Coronary artery (tissue), 2 donors: ENCODE measurements around the gene ZSCAN12.

Experiments
- DNase-seq: peaks from one replicate; pipeline ENCODE4 v3.0.0-alpha.2; 2017; ENCODE audit warnings: low spot score
- H3K27ac ChIP-seq, 2 donors: fragments of 200-600 bp; sonication (generic); one replicate each; pipeline ENCODE4 v1.5.1; 2016 to 2019
- H3K4me3 ChIP-seq: fragments of 200-600 bp; sonication (generic); 2 replicates; pipeline ENCODE4 v1.5.1; 2016; ENCODE audit warnings: mild to moderate bottlenecking, moderate library complexity
- TF ChIP-seq, protein P1 (sequence below): fragments of 200-600 bp; sonication (generic); IDR thresholded peaks from one replicate; pipeline ENCODE4 v1.5.1; 2019; ENCODE audit warnings: antibody characterized with exemption

ZSCAN12 gene

DNA sequence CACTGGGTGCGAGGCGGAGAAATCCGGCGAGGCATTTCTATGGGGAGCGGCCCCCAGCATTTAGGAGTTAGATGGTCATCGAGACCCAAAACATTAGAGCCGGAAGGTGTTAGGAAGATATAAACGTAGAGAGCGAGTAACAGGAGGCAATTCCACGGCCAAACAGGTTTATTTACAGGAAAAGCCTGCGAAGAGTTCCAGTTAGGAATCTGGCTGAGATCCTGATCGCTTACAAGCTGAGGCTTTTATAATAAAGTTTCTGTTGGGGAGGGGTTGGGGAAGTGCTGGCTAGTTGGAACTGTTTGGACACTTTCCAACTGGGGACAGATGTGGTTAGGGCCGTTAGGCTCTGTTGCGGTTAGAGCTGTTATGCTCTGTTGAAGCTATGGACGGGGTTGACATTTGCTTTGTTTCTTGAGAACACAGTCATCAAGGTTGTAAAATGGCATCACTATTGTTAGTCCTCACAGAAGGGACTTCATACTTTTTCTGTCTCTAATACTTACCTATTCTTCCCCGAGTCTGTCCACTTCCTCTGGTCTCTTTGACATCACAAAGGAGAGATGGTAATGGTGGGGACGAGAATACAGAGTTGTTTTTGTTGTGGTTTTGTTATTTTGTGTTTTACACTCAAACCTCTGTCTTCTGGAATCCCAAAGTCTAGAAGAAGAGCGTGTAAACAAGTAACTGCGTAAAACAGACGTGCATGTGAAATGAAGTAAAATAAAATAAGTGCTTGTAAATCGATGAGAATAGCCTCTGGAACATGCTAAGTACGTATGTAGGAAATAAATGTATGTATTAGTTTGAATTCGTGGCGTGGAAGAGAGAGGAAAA, 63.0 kb downstream of the ZSCAN12 start:
- TF ChIP-seq, protein P1, sequence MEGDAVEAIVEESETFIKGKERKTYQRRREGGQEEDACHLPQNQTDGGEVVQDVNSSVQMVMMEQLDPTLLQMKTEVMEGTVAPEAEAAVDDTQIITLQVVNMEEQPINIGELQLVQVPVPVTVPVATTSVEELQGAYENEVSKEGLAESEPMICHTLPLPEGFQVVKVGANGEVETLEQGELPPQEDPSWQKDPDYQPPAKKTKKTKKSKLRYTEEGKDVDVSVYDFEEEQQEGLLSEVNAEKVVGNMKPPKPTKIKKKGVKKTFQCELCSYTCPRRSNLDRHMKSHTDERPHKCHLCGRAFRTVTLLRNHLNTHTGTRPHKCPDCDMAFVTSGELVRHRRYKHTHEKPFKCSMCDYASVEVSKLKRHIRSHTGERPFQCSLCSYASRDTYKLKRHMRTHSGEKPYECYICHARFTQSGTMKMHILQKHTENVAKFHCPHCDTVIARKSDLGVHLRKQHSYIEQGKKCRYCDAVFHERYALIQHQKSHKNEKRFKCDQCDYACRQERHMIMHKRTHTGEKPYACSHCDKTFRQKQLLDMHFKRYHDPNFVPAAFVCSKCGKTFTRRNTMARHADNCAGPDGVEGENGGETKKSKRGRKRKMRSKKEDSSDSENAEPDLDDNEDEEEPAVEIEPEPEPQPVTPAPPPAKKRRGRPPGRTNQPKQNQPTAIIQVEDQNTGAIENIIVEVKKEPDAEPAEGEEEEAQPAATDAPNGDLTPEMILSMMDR: no peak
- DNase-seq: no peak
- peak overlapping the region; percentile 95 to 97 for H3K27ac ChIP-seq
- peak overlapping the region; percentile 81 for H3K4me3 ChIP-seq

DNA sequence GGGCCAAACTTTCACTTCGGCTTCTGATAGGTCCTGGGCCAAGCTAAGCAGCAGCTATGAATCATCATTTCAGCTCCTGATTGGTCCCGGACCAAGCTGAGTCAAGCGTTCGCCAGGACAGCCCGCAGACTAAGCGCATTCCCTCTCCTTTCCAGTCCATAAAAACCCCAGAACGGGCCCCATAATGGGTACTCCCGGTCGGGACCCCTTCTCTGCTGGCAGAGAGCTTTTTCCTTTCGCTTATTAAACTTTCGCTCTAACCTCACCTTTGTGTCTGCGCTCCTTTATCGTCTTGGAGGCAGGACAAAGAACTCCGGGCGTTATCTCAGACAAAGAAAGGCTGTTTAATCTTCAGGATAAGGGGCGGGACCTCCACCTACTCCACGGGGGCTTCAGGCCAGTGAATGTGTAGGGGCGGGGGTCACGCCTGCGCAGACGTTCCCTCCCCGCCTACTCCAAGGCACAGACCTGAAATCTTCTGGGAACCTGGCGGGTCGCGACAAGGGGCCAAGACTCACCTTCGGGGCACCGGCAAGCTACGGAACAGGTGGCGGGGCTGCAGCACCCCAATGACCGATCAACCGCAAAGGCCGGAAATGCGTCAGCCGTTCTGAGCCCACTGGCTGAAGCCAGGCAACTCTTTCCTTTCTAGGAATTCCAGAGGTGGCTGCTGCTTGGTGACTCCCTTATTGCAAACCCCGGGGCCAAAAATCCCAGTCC, 63.8 kb downstream of the ZSCAN12 start, which contains the start of gene ZSCAN31:
ZSCAN31 (minus strand) TSS at position 585 of the 720 bp plus-strand sequence. CDS start 6,465 bp downstream, outside the sequence.
- TF ChIP-seq, protein P1: no peak
- Histone ChIP-seq H3K4me3 (peak within 1 kb of the TSS; percentile 81), H3K27ac (peak within 1 kb of the TSS; percentile 95 to 97)
- peak; percentile 99 for DNase-seq

DNA sequence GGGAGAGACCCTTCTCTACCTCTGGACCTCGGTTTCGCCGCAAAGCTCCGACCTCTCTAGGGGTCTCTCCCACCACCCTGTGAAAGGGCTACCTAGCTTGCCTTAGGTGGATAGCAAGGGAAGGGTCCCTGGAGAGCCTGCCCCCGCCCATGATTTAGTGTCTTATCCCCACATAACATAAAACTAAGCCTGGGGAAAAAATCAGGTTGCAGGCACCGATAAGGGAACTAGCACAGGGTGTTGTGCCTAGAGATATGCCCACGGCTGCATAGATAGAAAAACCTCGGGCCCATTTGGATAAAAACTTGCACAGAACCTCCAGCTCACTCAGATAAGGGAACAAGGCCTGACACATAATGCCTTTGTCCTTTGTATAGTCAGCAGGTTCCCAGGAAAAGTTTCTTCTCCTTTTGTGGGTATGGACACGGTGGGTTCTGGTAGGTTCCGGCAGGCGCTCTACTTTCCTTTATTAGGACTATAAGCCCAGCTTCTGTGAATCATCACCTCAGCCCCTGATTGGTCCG, 64.4 kb downstream of the ZSCAN12 start:
- TF ChIP-seq, protein P1: no peak
- peak overlapping the region; percentile 95 to 97 for H3K27ac ChIP-seq
- peak overlapping the region; percentile 81 for H3K4me3 ChIP-seq
- no peak for DNase-seq

DNA sequence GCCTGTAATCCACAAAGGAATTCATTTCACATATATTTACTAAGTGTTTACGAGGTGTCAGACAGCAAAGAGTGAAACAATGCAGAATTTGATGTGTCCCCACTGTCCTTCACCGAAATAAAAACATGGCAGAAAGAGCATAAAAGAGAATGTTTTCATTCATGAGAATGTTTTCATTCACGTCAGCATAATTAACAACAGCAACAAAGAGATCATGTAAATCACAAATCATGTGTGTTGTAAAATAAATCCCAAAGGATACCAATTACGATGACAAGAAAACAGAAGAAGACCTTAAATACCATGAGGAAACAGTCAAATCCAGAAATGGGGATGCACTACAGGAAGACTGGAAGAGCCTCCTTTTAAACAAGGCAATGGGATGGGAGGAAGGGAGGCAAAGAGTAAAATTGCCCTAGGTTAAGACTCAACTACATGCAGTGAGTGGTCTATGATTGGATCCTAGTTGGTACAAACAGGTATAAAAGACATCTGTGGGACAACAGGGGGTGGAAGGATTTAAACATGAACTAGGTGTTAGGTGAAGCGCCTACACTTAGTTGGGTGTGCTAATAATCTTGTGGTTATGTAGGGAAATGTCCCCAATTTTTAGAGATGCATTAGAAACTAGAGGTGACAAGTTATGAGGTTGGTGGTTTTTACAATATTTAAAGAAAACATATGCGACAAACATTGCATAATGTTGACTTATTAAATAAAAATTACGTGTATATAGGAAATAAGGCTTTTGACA, 65.1 kb downstream of the ZSCAN12 start:
- Histone ChIP-seq H3K27ac (peak overlapping the region; percentile 95 to 97), H3K4me3 (peak overlapping the region; percentile 81)
- TF ChIP-seq, protein P1: no peak
- DNase-seq: no peak

DNA sequence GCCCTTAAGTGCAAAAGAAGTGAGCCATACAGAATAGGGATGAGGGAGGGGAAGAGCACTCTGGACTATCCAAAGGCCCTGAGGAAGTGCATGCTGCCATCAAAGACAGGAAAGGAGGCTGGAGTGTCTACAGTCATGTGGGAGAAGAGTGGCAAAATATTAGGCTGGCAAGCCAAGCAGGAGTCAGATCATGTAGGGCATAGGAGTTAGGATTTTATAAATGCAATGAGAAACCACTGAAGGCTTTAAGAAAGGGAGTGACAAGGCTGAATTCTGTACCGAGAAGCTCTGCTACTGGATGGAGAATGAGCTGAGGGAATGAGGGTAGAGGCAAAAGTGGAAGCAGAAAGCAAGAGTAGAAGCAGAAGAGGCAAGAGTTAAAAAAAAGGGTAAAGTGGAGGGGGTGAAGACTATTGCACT, 65.9 kb downstream of the ZSCAN12 start:
- H3K4me3 ChIP-seq: no peak overlapping the region
- H3K27ac ChIP-seq: no peak overlapping the region
- TF ChIP-seq, protein P1: no peak
- DNase-seq: no peak

DNA sequence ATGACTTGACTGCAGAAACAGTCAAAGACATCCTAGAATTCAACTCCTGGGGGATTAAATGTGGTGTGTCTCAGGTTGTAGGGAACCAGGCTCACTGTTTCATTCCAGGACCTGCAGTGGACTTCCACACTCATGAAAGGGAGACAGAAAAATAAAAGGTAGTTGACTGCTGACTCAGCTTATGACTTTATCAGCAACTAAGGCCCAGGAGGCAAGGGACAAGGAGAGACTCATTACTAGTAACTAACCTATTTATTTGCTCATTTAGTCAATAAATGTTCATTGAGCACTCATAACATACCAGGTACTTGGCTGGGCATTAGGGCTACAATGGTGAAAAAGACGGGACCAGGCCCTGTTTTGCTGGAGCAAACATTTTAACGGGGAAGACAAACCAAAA, 66.5 kb downstream of the ZSCAN12 start:
- no peak for DNase-seq
- H3K27ac ChIP-seq: no peak overlapping the region
- no peak overlapping the region for H3K4me3 ChIP-seq
- TF ChIP-seq, protein P1: no peak
